MM.1S (cell line): ENCODE data around the gene SOX11.

Source experiments
- EZH2 ChIP-seq: fragments of 300-600 bp; sonication (generic); optimal IDR thresholded peaks from 2 replicates; pipeline ENCODE3; 2017; ENCODE audit warnings: low read depth, mild to moderate bottlenecking, antibody characterized with exemption, low read length, mixed read lengths
- EZH2phosphoT487 ChIP-seq: fragments of 300-600 bp; sonication (generic); IDR thresholded peaks from 2 replicates; pipeline ENCODE4 v1.6.1; 2018; ENCODE audit warnings: antibody characterized with exemption, low read length
- TF ChIP-seq, protein P1 (sequence below): fragments of 300-600 bp; sonication (generic); IDR thresholded peaks from 2 replicates; pipeline ENCODE4 v1.5.1; 2016; ENCODE audit warnings: antibody characterized with exemption, low read length, mixed read lengths

DNA sequence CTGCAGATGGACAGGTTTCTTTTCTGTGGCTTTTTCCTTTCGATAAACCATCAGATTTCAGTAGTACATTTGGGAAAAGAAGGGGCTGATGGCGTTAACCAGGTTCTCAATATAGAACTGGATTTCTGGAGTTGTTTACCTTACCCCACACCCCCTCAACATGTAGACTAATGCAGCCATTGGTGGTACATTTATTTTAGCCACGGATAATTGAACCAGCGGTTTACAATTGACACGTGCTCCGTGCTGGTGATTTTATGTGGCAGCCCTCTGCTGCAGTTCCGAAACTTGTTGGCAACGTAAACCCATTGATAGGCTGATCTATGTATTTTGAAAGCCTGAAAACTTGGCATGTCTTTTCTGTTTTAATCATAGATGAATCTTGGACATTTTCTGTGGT is 5.4 kb downstream of the SOX11 start:
- TF ChIP-seq, protein P1, sequence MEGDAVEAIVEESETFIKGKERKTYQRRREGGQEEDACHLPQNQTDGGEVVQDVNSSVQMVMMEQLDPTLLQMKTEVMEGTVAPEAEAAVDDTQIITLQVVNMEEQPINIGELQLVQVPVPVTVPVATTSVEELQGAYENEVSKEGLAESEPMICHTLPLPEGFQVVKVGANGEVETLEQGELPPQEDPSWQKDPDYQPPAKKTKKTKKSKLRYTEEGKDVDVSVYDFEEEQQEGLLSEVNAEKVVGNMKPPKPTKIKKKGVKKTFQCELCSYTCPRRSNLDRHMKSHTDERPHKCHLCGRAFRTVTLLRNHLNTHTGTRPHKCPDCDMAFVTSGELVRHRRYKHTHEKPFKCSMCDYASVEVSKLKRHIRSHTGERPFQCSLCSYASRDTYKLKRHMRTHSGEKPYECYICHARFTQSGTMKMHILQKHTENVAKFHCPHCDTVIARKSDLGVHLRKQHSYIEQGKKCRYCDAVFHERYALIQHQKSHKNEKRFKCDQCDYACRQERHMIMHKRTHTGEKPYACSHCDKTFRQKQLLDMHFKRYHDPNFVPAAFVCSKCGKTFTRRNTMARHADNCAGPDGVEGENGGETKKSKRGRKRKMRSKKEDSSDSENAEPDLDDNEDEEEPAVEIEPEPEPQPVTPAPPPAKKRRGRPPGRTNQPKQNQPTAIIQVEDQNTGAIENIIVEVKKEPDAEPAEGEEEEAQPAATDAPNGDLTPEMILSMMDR = no peak
- TF ChIP-seq EZH2 (no peak), EZH2phosphoT487 (no peak)
